ENCODE measurements around the gene OR8H1.

OR8H1 gene, protein sequence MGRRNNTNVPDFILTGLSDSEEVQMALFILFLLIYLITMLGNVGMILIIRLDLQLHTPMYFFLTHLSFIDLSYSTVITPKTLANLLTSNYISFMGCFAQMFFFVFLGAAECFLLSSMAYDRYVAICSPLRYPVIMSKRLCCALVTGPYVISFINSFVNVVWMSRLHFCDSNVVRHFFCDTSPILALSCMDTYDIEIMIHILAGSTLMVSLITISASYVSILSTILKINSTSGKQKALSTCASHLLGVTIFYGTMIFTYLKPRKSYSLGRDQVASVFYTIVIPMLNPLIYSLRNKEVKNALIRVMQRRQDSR

DNA sequence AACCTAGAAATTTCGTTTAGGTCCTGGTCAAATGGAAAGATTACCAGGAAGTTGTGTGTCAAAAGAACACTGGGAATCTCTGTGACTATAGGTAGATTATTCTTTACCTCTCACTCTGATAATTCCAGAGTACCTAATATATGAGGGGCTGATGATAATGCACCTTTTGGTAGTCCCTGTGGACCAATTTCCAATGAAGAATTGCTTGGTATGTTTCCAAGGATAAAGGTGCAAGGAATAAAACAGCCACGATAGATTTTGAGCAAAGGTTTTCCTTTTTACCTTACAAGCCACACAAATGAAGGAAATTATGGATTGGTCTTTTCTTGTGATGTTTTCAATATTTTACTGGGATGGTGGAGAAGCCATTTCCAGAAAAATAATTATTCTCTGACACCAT is at the start of gene OR8H1:
Gene OR8H1 (minus strand): TSS at position 101 of the 400 bp plus-strand sequence. CDS start 1,192 bp downstream, outside the sequence.
- ChIA-PET CTCF (no interaction called here), POLR2A (ENCODE audit: low non-redundant PET) (no interaction called here)
- H3K27ac ChIP-seq, result no peak within 1 kb of the TSS
- DNase-seq (ENCODE audit: low spot score), result no peak
- TF ChIP-seq, protein P1, sequence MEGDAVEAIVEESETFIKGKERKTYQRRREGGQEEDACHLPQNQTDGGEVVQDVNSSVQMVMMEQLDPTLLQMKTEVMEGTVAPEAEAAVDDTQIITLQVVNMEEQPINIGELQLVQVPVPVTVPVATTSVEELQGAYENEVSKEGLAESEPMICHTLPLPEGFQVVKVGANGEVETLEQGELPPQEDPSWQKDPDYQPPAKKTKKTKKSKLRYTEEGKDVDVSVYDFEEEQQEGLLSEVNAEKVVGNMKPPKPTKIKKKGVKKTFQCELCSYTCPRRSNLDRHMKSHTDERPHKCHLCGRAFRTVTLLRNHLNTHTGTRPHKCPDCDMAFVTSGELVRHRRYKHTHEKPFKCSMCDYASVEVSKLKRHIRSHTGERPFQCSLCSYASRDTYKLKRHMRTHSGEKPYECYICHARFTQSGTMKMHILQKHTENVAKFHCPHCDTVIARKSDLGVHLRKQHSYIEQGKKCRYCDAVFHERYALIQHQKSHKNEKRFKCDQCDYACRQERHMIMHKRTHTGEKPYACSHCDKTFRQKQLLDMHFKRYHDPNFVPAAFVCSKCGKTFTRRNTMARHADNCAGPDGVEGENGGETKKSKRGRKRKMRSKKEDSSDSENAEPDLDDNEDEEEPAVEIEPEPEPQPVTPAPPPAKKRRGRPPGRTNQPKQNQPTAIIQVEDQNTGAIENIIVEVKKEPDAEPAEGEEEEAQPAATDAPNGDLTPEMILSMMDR (conservative IDR thresholded peaks at IDR 0.05; ENCODE audit: low read depth), result no peak

DNA sequence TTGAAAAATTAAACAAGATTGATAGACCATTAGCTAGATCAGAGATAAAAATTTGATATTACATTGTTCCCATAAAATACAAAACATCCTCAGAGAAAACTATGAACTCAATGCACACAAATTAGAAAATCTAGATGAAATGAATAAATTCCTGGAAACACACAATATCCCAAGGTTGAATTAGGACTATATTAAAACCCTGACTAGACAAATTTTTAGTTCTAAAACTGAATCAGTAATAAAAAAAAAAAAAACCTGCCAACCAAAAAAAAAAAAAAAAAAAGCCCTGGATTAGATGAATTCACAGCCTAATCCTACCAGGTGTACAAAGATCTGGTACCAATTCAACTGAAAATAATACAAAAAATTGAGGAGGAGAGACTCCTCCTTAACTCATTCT is 48.2 kb upstream of the OR8H1 start:
- no peak overlapping the region for H3K27ac ChIP-seq
- TF ChIP-seq, protein P1 (conservative IDR thresholded peaks at IDR 0.05; ENCODE audit: low read depth), result no peak
- POLR2A ChIA-PET (ENCODE audit: low non-redundant PET), result no interaction called here
- CTCF ChIA-PET, result no interaction called here
- DNase-seq (ENCODE audit: low spot score), result no peak

DNA sequence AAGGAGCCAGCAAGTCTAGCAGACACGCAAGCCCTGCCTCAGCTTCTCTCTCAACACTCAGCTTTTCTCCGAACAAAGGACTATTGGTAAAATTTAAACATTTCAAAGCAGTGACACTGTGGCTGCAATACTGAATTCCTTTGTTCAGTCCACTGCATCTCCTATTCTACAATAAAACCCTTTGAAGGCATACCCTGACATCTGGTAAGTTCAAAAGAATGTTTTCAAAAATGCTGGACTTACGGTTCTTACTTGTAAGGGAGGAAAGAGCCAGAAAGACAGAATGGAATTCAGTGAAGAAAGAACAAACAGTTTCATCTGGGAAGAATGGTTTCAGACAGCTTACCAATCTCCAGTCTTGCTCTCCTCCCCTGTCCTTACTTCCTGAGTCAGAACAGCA is 41.1 kb upstream of the OR8H1 start:
- DNase-seq (ENCODE audit: low spot score), result no peak
- ChIA-PET CTCF (no interaction called here), POLR2A (ENCODE audit: low non-redundant PET) (no interaction called here)
- H3K27ac ChIP-seq, result no peak overlapping the region
- TF ChIP-seq, protein P1 (conservative IDR thresholded peaks at IDR 0.05; ENCODE audit: low read depth), result no peak

DNA sequence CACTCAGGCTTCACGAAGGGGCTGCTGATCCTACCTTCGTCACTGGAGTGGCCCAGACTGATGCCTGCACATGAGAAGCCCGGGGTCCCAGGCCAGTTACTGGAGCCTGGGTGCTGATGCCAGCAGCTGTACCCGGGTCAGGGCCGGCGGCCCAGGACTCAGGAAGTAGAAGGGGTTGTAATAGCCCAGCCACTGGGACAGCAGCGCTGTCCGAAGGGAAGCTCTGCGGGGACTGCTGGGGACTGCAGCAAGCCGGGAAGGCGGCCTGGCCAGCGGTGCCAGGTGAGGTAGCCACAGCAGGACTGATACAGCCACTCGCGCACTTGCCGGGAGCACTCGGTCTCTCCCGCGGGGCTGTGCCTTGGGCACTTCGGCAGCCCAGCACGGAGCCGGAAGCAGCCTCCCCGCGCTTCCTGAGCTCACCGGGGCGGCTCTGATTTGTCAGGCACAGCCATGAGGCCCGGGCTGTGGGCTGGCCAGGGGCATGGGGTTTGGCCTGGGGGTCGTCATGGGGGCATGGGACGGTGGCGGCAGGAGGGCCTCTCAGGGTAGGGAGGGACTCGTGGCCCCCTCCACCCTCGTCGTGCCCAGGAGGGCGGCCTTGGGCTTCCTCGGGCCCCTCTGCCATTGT is 39.9 kb upstream of the OR8H1 start:
- no peak for DNase-seq (ENCODE audit: low spot score)
- no peak overlapping the region for H3K27ac ChIP-seq
- TF ChIP-seq, protein P1 (conservative IDR thresholded peaks at IDR 0.05; ENCODE audit: low read depth), result no peak
- ChIA-PET POLR2A (ENCODE audit: low non-redundant PET) (no interaction called here), CTCF (no interaction called here)

DNA sequence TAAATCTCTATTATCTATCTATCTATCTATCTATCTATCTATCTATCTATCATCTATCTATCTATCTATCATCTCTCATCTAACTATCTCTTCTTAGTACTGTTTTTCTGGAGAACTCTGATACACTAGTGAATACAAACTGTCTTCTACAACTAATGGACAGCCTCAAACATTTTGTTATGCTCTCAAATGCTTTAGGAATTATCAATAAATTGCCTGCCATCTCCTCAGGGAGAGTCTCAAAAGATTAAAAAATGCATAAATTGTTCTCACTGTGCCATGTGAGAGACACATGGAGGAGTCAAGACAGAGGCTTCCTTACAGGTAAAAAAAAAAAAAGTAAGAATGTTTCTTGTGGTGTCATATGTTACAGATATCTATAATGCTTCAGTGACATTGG is 22.8 kb upstream of the OR8H1 start, which contains the start of gene OR8K3:
Gene OR8K3 (plus strand): TSS at position 301 of the 400 bp plus-strand sequence. CDS start 3,163 bp downstream, outside the sequence.
- POLR2A ChIA-PET (ENCODE audit: low non-redundant PET), result no interaction called here
- no peak within 1 kb of the TSS for H3K27ac ChIP-seq
- CTCF ChIA-PET, result interaction anchor here (0.6 kb wide), 1 partner anchor 32 kb away, joined by 3 read pairs; no protein-coding TSS in a partner anchor
- no peak for DNase-seq (ENCODE audit: low spot score)
- TF ChIP-seq, protein P1 (conservative IDR thresholded peaks at IDR 0.05; ENCODE audit: low read depth), result no peak

DNA sequence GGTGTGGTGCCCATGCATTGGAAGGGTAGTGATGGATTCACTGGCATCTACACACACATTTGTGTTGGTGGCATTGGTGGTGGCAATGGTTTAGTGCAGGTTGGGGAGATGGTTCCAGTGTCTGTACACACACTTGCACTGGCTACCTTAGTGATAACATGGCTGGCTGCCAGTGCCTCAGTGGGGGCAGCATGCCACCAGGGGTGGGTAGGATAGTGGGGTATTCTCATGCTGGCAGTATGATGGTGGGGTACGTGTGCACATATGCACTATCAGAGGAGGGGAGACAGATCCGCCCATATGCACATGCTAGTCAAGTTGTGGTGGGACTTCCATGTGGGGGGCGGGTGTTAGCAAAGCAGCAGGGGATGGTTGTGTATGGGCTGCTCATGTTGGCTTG is 15.8 kb upstream of the OR8H1 start:
- H3K27ac ChIP-seq, result no peak overlapping the region
- ChIA-PET CTCF (no interaction called here), POLR2A (ENCODE audit: low non-redundant PET) (no interaction called here)
- DNase-seq (ENCODE audit: low spot score), result no peak
- TF ChIP-seq, protein P1 (conservative IDR thresholded peaks at IDR 0.05; ENCODE audit: low read depth), result no peak
